ENCODE data around the gene BCAS3. TPM values are rescaled to one million over a fixed set of nuclear protein-coding genes. Genes with fewer than 3 reads are reported as not detected.
"Not testable (repeated sequence)": the region's sequence is repeated elsewhere in the genome, so short reads cannot be mapped to it uniquely, and the experiment has no call there.

The BCAS3 gene
- polyA plus RNA-seq, 1 experiment = 17.5 TPM

- ChIA-PET POLR2A (no interaction called here), CTCF (no interaction called here)
- H3K27me3 ChIP-seq (ENCODE audit: control insufficient read depth, insufficient read depth, low read length) = no peaks in the 10 kb centered on the region
- no peak for TF ChIP-seq CTCF (IDR thresholded peaks at IDR 0.05; ENCODE audit: low read depth, low read length)
- H3K9me3 ChIP-seq (ENCODE audit: control insufficient read depth, insufficient read depth, low read length) = no peaks in the 10 kb centered on the region
- no peak overlapping the region for H3K27ac ChIP-seq (ENCODE audit: low read depth, low read length)
- DNase-seq (ENCODE audit: low read depth, low spot score) = no peak
- no peak overlapping the region for H3K4me3 ChIP-seq (ENCODE audit: low read depth, low read length)
These were observed 560.8 kb downstream of the BCAS3 start for GRCh38 chr17:61238455-61238933.

- no peak overlapping the region for H3K27ac ChIP-seq (ENCODE audit: low read depth, low read length)
- H3K27me3 ChIP-seq (ENCODE audit: control insufficient read depth, insufficient read depth, low read length) = no peaks in the 10 kb centered on the region
- no peak overlapping the region for H3K4me3 ChIP-seq (ENCODE audit: low read depth, low read length)
- TF ChIP-seq CTCF (IDR thresholded peaks at IDR 0.05; ENCODE audit: low read depth, low read length) = no peak
- CTCF ChIA-PET = no interaction called here
- no peaks in the 10 kb centered on the region for H3K9me3 ChIP-seq (ENCODE audit: control insufficient read depth, insufficient read depth, low read length)
- DNase-seq (ENCODE audit: low read depth, low spot score) = no peak
- POLR2A ChIA-PET = no interaction called here
These were observed 561.7 kb downstream of the BCAS3 start for GRCh38 chr17:61239327-61239726.

GRCh38 chr17:61239953-61240352 is 562.3 kb downstream of the BCAS3 start:
- no peak for TF ChIP-seq CTCF (IDR thresholded peaks at IDR 0.05; ENCODE audit: low read depth, low read length)
- no peak for DNase-seq (ENCODE audit: low read depth, low spot score)
- Histone ChIP-seq H3K9me3 (ENCODE audit: control insufficient read depth, insufficient read depth, low read length) (no peaks in the 10 kb centered on the region), H3K27me3 (ENCODE audit: control insufficient read depth, insufficient read depth, low read length) (no peaks in the 10 kb centered on the region), H3K27ac (ENCODE audit: low read depth, low read length) (no peak overlapping the region), H3K4me3 (ENCODE audit: low read depth, low read length) (no peak overlapping the region)
- ChIA-PET CTCF (no interaction called here), POLR2A (no interaction called here)

- ChIA-PET CTCF (interaction anchor here (0.8 to 1.8 kb wide), 2 partner anchors 167 to 520 kb away, joined by 3 to 4 read pairs; no protein-coding TSS in a partner anchor), POLR2A (no interaction called here)
- TF ChIP-seq CTCF (IDR thresholded peaks at IDR 0.05; ENCODE audit: low read depth, low read length) = no peak
- H3K27ac ChIP-seq (ENCODE audit: low read depth, low read length) = no peak overlapping the region
- no peak for DNase-seq (ENCODE audit: low read depth, low spot score)
- H3K27me3 ChIP-seq (ENCODE audit: control insufficient read depth, insufficient read depth, low read length) = no peaks in the 10 kb centered on the region
- no peak overlapping the region for H3K4me3 ChIP-seq (ENCODE audit: low read depth, low read length)
- no peaks in the 10 kb centered on the region for H3K9me3 ChIP-seq (ENCODE audit: control insufficient read depth, insufficient read depth, low read length)
These were observed 563.3 kb downstream of the BCAS3 start for GRCh38 chr17:61240851-61241468.

GRCh38 chr17:61244988-61245387 is 567.3 kb downstream of the BCAS3 start:
- POLR2A ChIA-PET; H3K27ac ChIP-seq (ENCODE audit: low read depth, low read length); H3K27me3 ChIP-seq (ENCODE audit: control insufficient read depth, insufficient read depth, low read length); H3K9me3 ChIP-seq (ENCODE audit: control insufficient read depth, insufficient read depth, low read length); H3K4me3 ChIP-seq (ENCODE audit: low read depth, low read length); DNase-seq (ENCODE audit: low read depth, low spot score): not testable (repeated sequence)
- CTCF ChIA-PET = interaction anchor here (0.9 kb wide), 1 partner anchor 273 kb away, joined by 3 read pairs; no protein-coding TSS in a partner anchor
